ENCODE results near the gene SLC25A27. TPM values are rescaled to one million over a fixed set of nuclear protein-coding genes. Genes with fewer than 3 reads are reported as not detected.

Gene SLC25A27, protein sequence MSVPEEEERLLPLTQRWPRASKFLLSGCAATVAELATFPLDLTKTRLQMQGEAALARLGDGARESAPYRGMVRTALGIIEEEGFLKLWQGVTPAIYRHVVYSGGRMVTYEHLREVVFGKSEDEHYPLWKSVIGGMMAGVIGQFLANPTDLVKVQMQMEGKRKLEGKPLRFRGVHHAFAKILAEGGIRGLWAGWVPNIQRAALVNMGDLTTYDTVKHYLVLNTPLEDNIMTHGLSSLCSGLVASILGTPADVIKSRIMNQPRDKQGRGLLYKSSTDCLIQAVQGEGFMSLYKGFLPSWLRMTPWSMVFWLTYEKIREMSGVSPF
- 11.1 TPM for total RNA-seq
- long read RNA-seq, partial matches to known transcripts, result 0 of 1 reads
- long read RNA-seq, other reads (novel, unspliced or antisense), result 1 of 1 reads

DNA sequence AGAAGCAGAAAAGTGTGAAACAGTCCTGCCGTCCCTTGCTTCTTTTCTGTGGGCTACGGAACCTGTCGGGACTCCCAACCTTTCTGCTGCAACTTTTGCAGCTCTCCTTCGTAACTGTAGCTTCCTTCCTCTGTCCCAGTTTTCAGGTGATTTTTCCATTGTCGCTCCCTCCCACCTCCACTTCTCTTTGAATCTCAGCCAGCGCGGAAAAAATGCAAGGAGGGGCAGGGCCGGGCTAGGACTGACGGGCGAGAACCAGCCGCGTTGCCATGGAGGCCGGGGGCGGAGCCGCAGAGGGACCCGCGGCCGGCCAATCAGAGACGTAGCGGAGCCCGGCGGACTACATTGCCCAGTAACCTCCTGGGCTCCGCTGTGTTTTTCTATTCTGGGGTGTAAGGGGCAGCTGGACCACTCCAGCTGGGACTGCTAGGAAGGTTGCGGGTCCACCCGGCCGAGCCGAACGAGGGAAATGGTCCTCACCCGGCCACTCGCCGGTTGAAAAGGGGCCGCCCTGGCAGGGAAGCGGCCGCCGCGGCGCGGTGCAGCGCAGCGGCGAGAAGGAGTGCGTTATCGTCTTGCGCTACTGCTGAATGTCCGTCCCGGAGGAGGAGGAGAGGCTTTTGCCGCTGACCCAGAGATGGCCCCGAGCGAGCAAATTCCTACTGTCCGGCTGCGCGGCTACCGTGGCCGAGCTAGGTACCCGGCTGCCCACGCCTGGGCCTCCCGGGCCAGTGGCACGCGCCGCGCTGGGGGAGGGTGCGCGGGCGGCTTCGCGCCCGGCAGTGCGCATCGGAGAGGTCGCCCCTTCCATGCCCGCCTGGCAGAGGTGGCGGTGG is at the start of gene SLC25A27, which contains the start of gene CYP39A1:
Gene SLC25A27 (plus strand): TSS at position 373 of the 836 bp plus-strand sequence. CDS start 218 bp downstream, at position 591.
Gene CYP39A1 (minus strand): TSS at position 216 of the 836 bp plus-strand sequence. CDS start 236 bp downstream, outside the sequence.
- DNase-seq (ENCODE audit: missing footprints) (peak; percentile 94), ATAC-seq (peak; percentile 99)
- intact Hi-C loops (cut with DNase I), result no loop called here

DNA sequence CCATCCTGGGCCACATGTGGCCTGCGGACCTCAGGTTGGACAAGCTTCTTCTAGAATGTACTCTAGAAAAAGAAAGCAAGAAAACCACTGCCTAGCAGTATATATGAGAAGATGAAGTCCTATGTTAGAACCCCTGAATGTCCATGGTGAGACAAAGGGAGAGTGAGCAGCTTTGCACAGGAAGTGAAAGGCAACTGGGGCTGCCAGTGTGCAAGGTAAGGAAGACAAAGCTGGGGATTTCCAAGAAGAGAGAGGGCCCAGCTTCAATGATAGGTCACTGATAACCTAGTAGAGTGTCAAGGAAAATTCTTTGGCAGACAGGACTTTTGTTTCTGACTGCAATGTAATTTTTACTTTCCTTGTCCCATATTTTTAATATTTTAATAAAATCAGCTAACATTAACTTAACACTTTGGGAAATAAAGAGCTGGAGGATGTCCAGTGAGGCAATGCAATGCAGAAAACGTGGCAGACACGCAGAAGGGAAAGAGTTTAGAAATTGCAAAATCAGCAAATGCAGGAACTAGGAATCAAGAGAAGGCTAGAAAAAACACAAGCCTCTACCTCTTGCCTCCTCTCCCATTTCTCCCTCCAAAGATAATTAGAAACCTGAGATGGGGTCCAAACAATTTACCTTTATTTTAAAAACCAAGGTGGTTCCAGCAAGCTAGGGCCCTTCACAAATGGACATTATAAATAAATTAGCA is 47.5 kb upstream of the SLC25A27 start:
- DNase-seq (ENCODE audit: missing footprints) (no peak), ATAC-seq (no peak)
- intact Hi-C loops (cut with DNase I), result no loop called here

DNA sequence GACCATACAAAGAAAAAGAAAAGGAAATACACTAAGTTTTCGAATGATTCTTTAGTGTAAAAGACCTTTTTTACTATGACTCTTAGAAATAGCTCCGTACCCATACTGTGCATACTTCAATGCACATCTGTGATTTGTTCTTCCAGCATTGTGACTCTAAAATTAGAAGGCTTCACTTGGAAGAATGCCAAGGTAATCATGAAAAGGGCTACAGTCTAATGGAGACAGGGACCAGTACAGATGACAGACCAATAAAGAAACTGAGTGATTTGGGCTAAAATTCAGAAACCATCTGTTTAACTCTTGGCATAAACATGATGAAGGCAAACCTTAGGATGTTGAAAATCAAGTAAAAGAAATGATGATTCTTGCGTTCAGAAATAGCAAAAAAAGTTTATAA is 46.4 kb upstream of the SLC25A27 start:
- DNase-seq (ENCODE audit: missing footprints) (no peak), ATAC-seq (peak; percentile 46)
- intact Hi-C loops (cut with DNase I), result no loop called here

DNA sequence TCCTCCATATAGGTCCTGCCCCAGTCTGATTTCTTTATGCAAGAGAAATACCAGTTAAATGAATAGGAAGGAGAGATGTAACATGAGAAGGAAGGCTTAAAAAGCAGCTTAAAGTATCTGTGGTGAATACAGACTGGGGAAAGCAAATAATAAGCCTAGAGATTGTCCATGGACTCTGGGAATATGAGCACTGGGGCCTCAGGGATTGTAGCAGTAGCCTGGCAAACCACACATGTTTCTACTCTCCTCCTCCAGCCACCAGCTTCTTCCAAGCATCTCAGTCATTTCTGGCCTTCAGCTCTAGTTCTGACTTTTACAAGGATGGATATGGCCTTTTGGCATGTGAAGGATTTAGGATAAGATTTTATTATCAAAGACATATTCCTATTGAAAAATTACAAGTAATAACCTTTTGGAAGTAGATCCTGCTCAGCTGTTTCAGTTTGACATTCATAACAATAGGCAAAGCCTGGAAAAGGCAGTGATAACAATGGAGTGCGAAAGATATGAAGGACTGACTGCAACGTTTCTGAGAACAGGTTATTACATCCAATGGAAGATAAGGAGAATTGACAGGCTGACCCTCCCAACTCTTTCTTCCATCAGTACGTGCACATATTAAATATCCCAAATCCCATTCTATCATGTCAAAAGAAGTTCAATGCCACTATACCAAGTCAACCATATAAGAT is 41.8 kb upstream of the SLC25A27 start:
- intact Hi-C loops (cut with DNase I), result loop anchor here (5.0 kb wide), 2 partner anchors 104 to 189 kb away; no protein-coding TSS in a partner anchor
- no peak for ATAC-seq
- no peak for DNase-seq (ENCODE audit: missing footprints)

DNA sequence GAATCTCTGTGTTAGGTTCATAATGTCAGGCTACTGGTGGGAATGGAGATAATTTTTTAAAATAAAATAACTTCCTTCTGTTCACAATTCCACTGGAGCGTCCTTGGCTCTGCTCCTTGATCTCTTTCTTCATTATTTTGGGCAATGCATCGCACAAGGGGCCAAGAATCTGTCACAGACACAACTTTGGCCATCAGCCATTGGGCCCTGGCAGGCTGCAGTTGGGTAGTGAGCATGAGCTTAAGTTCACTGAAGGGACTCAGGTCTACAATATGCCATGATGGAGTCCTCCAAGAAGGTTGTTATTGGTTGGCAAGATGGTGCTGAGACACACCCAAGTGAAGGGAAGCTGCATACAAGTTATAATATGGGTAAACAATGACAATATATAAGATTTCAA is 40.1 kb upstream of the SLC25A27 start:
- ATAC-seq, result peak; percentile 57
- intact Hi-C loops (cut with DNase I), result loop anchor here (5.0 kb wide), 2 partner anchors 105 to 190 kb away; no protein-coding TSS in a partner anchor
- no peak for DNase-seq (ENCODE audit: missing footprints)

DNA sequence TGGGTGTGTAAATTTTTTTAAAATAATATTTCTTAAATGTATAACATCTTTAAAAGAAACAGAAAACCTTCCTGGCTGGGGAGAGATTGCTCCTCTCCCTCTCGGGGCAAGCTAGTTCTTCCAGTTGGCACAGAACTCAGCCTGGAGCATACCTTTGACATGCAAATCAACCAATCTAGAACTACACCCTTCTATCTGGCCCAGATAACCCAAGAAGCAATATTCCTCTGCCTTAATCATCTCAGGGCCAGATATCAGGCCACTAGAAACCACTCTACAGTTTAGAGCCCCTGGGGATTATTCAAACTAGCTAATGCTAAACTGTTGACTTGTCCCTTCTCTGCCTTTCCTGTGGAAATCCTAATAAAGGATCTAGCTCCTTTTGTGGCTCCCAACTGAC is 34.0 kb upstream of the SLC25A27 start:
- ATAC-seq (no peak), DNase-seq (ENCODE audit: missing footprints) (no peak)
- intact Hi-C loops (cut with DNase I), result loop anchor here (5.0 kb wide), 1 partner anchor 181 kb away; no protein-coding TSS in a partner anchor

DNA sequence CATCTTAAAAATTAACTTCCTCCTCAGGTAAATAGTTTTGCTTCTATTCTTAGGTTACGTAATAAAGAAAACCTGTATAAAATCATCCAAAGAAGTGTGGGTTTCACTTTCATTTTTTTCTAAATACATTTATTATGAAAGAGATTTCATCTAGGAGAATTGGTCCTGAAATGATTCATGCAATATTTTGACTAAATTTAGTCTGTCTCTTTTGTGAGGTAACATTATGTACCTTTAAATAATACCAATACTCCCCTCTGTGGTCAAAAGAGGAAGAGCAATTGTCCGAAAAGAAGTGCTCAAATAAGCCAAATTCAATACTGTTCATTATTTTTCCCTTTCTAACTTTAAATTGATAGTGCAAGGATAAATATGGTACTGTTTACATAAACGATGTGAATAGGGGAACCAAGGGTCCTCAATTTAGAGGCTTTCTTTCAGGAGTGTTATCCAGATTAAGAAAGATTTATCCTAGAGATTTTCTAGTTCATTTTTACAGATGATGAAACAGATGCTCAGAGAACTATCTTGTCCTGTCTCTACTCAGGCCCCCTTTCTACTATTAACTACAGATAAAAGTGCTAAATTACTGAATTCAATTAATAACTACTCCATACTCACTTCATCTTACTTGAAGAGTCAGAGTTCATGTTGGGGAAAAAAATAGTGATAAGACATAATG is 26.4 kb upstream of the SLC25A27 start:
- intact Hi-C loops (cut with DNase I), result loop anchor here (1.0 to 5.0 kb wide), 3 partner anchors 134 to 404 kb away; partner anchors contain the start of gene RCAN2
- ATAC-seq, result no peak
- DNase-seq (ENCODE audit: missing footprints), result no peak

DNA sequence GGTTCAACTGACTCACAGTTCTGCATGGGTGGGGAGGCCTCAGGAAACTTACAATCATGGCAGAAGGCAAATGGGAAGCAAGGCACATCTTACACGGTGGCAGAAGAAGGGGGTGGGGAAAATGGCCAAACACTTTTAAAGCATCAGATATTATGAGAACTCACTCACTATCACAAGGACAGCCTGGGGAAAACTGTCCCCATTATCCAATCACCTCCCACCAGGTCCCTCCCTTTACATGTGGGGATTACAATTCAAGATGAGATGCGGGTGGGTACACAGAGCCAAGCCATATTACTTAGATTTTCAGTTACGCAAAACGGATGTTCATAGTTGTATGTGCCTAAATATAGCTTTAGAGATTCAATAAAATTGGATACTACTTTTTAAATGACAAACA is 25.8 kb upstream of the SLC25A27 start:
- DNase-seq (ENCODE audit: missing footprints), result no peak
- intact Hi-C loops (cut with DNase I), result loop anchor here (1.0 to 5.0 kb wide), 3 partner anchors 135 to 405 kb away; partner anchors contain the start of gene RCAN2
- ATAC-seq, result no peak

DNA sequence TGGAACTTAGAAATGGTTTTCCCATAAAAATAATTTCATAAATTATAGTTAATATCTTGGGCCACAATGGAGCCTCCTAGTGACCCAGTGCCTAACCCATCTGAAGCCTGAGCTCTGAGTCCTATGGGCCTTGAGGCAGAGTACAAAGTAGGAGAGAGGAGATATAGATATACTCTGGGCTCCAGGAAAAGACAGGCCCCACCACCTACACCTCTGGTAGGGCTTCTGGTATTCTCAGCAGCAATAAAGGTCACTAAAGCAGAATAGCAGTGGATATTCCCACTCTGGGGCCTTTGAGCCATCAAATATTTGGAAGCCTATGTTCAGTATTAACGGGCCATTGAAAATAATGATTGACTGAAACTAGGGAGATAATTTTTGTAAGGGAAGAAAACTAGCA is 24.3 kb upstream of the SLC25A27 start:
- intact Hi-C loops (cut with DNase I), result loop anchor here (5.0 kb wide), 2 partner anchors 136 to 406 kb away; partner anchors contain the start of gene RCAN2
- no peak for DNase-seq (ENCODE audit: missing footprints)
- ATAC-seq, result peak; percentile 46

DNA sequence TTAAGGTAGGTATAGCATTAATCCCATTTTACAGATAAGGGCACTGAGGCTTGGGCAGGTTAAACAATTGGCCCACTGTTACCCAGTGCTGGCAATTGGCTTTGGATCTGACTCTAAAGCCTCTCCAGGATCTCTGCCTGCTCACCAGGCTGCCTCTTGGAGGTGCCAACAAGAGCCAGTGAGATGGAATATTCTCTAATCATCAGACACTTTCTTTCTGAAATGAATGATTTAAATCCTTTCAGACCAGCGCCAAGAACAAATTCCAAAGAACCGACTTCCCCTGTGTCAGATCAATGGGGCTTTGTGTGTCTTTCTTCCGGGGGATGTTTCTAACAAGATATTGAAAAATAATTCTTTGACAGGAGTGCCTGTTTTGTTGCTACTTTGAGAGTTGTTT is 23.8 kb upstream of the SLC25A27 start:
- intact Hi-C loops (cut with DNase I), result loop anchor here (5.0 kb wide), 2 partner anchors 137 to 407 kb away; partner anchors contain the start of gene RCAN2
- ATAC-seq (no peak), DNase-seq (ENCODE audit: missing footprints) (no peak)

DNA sequence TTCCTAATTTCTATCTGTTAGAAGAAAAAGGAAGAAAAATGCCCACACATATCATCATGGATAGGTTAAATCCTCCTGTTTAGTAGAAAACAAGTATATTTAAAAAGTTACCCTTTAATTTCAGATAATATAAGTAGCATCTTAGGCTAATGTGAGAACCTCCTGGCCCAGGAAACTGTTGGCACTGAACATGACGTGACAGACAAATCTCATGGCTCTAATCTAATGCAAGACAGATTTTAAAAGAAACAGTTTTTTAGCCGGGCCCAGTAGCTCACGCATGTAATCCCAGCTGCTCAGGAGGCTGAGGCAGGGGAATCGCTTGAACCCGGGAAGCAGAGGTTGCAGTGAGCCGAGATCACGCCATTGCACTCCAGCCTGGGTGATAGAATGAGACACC is 23.1 kb upstream of the SLC25A27 start:
- DNase-seq (ENCODE audit: missing footprints) (no peak), ATAC-seq (no peak)

DNA sequence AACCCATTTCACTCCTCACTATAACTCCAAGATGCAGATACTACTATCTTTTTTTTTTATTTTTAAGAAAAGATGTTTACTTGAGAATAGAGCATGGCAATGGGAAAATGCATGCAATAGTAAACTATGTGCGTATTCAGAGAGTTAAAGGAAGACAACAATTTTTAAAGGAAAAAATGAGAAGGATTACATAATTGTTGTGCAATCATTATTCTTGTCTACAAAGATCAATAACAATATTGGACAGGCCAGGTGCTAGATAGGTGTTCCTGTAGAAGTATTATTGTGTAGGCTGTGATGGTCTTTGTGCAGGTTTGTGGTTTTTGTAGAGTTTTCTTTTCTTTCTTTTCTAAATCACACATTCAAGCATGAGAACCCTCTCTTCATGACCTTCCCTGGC is 20.7 kb upstream of the SLC25A27 start:
- DNase-seq (ENCODE audit: missing footprints) (no peak), ATAC-seq (no peak)
- intact Hi-C loops (cut with DNase I), result no loop called here

More for the DNA sequence above, 23.1 kb upstream of the SLC25A27 start:
- intact Hi-C loops (cut with DNase I), result loop anchor here (5.0 kb wide), 2 partner anchors 137 to 407 kb away; partner anchors contain the start of gene RCAN2

DNA sequence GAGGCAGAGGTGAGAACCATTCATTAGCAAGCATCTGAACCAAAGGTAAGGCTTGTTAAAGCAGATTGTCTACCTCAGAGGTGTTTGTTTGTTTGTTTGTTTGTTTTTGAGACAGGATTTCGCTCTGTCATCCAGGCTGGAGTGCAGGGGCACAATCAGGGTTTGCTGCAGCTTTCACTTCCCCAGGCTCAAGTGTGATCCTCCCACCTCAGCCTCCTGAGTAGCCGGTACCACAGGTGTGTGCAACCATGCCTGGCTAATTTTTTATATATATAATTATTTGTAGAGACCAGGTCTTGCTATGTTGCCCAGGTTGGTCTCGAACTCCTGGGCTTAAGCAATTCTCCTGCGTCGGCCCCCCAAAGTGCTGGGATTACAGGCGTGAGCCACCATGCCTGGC is 17.3 kb upstream of the SLC25A27 start:
- DNase-seq (ENCODE audit: missing footprints) (no peak), ATAC-seq (no peak)
- intact Hi-C loops (cut with DNase I), result no loop called here

DNA sequence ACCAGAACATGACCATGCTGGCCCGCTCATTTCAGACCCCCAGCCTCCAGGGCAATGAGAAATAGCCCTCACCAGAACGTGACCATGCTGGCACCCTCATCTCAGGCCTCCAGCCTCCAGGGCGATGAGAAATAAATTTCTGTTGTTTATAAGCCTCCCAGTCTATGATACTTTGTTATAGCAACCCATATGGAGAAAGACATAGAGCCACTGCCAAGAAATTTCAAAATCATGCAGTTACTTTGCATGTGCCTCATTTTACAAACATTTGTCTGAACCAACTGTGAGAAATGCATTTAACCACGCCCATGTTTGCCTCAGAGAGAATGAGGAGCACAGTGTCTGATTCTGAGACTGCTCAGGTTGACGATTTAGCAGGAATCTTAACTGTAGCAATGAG is 15.6 kb upstream of the SLC25A27 start:
- ATAC-seq (no peak), DNase-seq (ENCODE audit: missing footprints) (no peak)
- intact Hi-C loops (cut with DNase I), result no loop called here

DNA sequence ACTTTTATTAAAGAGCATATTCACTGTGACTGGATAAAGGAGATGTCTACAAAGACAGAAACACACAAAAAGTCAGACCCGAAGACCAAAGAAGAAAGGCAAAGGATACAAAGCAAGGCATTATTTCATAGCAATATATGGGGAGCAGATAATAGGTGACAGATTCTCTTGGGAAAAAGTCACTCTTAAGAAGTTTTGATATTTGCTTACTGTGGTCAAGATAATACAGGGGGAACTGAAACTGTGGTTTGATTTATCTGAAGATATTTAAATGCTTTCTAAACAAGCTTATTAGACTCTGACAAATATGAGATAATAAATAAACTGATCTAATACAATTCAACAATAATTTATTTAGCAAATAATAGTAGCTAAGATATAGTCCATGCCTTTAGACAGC is 14.8 kb upstream of the SLC25A27 start:
- intact Hi-C loops (cut with DNase I), result no loop called here
- ATAC-seq (no peak), DNase-seq (ENCODE audit: missing footprints) (no peak)

DNA sequence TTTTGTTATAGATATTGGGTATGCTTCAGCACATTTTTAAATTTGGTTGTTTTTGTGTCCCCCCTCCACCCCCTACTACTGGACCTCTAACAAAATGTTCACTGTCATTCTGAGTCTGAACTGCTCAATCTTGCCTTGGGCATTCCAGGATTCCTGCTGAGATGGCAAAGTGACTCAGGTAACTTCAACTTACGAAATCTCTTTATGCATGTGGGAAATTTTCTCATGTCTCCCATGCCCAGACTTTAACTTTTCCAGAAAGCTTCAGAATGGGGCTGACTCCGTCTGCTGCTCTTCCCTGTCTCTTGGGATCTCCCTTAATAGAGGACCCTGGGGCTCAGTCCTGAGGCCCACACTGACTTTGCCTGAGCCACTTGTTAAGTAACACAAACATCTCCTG is 14.1 kb upstream of the SLC25A27 start:
- intact Hi-C loops (cut with DNase I), result no loop called here
- ATAC-seq, result no peak

DNA sequence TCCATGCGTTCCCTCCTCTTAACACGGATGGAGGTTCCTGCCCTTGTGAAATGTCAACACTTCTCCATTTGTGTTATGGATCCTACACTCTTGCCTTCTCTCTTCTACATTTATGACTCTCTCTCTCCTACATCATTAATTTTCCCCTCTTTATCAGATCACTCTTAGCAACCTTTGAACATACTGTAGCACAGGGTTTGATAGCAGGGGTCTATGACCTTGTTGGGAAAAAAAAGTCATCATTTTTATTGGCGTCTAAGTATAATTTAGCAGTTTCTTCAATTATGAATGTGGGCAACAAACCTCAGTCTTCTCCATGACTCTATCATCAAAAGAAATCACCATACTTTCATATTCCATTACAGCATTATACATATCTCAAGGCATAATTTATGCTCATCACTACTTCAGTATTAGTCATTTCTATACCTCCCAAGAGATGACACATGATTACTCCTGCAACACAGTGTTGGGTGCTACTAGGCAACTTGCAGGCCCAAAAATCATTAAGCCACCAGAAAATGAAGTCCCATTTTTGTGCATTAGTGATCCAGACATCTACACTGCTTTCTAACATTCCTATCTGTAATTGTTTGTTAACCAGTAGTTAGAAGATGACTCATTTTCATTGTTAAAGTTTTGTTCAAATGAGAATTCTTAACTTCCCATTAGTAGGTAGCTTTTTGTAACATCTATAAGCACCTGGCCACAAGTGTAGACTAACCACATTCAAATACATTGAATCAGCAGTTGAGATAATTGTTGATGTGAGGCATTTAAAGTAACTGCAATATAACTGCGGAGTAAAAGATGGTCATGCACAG is 9.6 kb upstream of the SLC25A27 start:
- intact Hi-C loops (cut with DNase I), result no loop called here
- no peak for DNase-seq (ENCODE audit: missing footprints)
- ATAC-seq, result no peak

More for the DNA sequence above, 14.1 kb upstream of the SLC25A27 start:
- DNase-seq (ENCODE audit: missing footprints), result no peak
